WTC11 (cell line): ENCODE results near the gene CCM2. TPM values are rescaled to one million over a fixed set of nuclear protein-coding genes. Genes with fewer than 3 reads are reported as not detected.

Experiments
- ATAC-seq: fragments of 200-7000 bp; cut with Tn5 transposase; 2 replicates; pipeline ENCODE4 v1.10.0; 2021; ENCODE audit warnings: mild to moderate bottlenecking, moderate library complexity
- CTCF ChIA-PET: fragments of 300-600 bp; sonication (Branson Sonifier 250); formaldehyde crosslinking; loops from one replicate; lab custom pipeline; 2021; ENCODE audit warnings: antibody characterized with exemption; lab: Charles Lee
- POLR2A ChIA-PET: fragments of 350-600 bp; sonication (Branson Sonifier 250); formaldehyde crosslinking; loops from one replicate; lab custom pipeline; 2021; ENCODE audit warnings: antibody characterized with exemption; lab: Charles Lee
- DNase-seq: peaks from one replicate; pipeline ENCODE4 v3.0.0; 2021; ENCODE audit warnings: low spot score
- H3K27ac Mint-ChIP-seq: 2 replicates; pipeline ENCODE4 v1.8.0; 2021; ENCODE audit warnings: mixed read lengths
- H3K27me3 Mint-ChIP-seq: 2 replicates; pipeline ENCODE4 v1.8.0; 2021; ENCODE audit warnings: low read depth, mild to moderate bottlenecking, moderate library complexity, mixed read lengths
- H3K36me3 Mint-ChIP-seq: 2 replicates; pipeline ENCODE4 v1.8.0; 2021; ENCODE audit warnings: mixed read lengths
- H3K4me1 Mint-ChIP-seq: 2 replicates; pipeline ENCODE4 v1.8.0; 2022; ENCODE audit warnings: mixed read lengths
- H3K4me3 Mint-ChIP-seq: 2 replicates; pipeline ENCODE4 v1.8.0; 2021; ENCODE audit warnings: mild to moderate bottlenecking, moderate library complexity, mixed read lengths
- H3K9me3 Mint-ChIP-seq: 2 replicates; pipeline ENCODE4 v1.8.0; 2021; ENCODE audit warnings: mixed read lengths
- EMX1 ChIP-seq: fragments of 250-450 bp; sonication (Bioruptor Pico); IDR thresholded peaks from 2 replicates; pipeline ENCODE4 v1.8.0; 2021; ENCODE audit warnings: mild to moderate bottlenecking
- FOXP1 ChIP-seq: sonication (generic); formaldehyde crosslinking; IDR thresholded peaks from 2 replicates; pipeline ENCODE4 v1.8.0; 2022; ENCODE audit warnings: missing genetic modification reagents, mild to moderate bottlenecking, moderate library complexity, borderline replicate concordance
- HMGA2 ChIP-seq: fragments of 250-450 bp; sonication (Bioruptor Pico); IDR thresholded peaks from 2 replicates; pipeline ENCODE4 v1.4.0; 2021; ENCODE audit warnings: mild to moderate bottlenecking, moderate library complexity
- IRF2 ChIP-seq: sonication (generic); formaldehyde crosslinking; IDR thresholded peaks from 2 replicates; pipeline ENCODE4 v1.8.0; 2022; ENCODE audit warnings: low read depth, missing genetic modification reagents, borderline replicate concordance
- JAZF1 ChIP-seq: fragments of 250-450 bp; sonication (Bioruptor Pico); IDR thresholded peaks from 2 replicates; pipeline ENCODE4 v1.9.0; 2021; ENCODE audit warnings: moderate library complexity, mild to moderate bottlenecking, inconsistent platforms
- MXD4 ChIP-seq: fragments of 250-450 bp; sonication (Bioruptor Pico); IDR thresholded peaks from 2 replicates; pipeline ENCODE4 v1.8.0; 2021; ENCODE audit warnings: mild to moderate bottlenecking, moderate library complexity, borderline replicate concordance
- NFYB ChIP-seq: sonication (generic); formaldehyde crosslinking; conservative IDR thresholded peaks from 2 replicates; pipeline ENCODE4 v1.8.0; 2022; ENCODE audit warnings: low read depth, missing genetic modification reagents
- SMAD3 ChIP-seq: sonication (generic); formaldehyde crosslinking; IDR thresholded peaks from 2 replicates; pipeline ENCODE4 v1.8.0; 2022; ENCODE audit warnings: missing genetic modification reagents, mild to moderate bottlenecking, borderline replicate concordance
- SP1 ChIP-seq: sonication (generic); formaldehyde crosslinking; conservative IDR thresholded peaks from 2 replicates; pipeline ENCODE4 v1.8.1; 2022; ENCODE audit warnings: missing genetic modification reagents
- ZMAT4 ChIP-seq: fragments of 250-450 bp; sonication (Bioruptor Pico); IDR thresholded peaks from 2 replicates; pipeline ENCODE4 v1.9.0; 2021; ENCODE audit warnings: mild to moderate bottlenecking
- ZNF416 ChIP-seq: fragments of 250-450 bp; sonication (Bioruptor Pico); IDR thresholded peaks from 2 replicates; pipeline ENCODE4 v1.9.0; 2021; ENCODE audit warnings: mild to moderate bottlenecking, inconsistent platforms
- ZNF671 ChIP-seq: fragments of 250-450 bp; sonication (Bioruptor Pico); IDR thresholded peaks from 2 replicates; pipeline ENCODE4 v1.8.0; 2021; ENCODE audit warnings: mild to moderate bottlenecking
- total RNA-seq: library from RNA; stranded (reverse); gene quantifications from 3 replicates; pipeline ENCODE4 v1.2.3, GENCODE V29; 2021
- TF ChIP-seq, protein P1 (sequence below): sonication (generic); formaldehyde crosslinking; IDR thresholded peaks from 2 replicates; pipeline ENCODE4 v1.8.0; 2022; ENCODE audit warnings: mild to moderate bottlenecking, missing genetic modification reagents
- TF ChIP-seq, protein P2 (sequence below): fragments of 250-450 bp; sonication (Bioruptor Pico); IDR thresholded peaks from 2 replicates; pipeline ENCODE4 v1.9.0; 2021; ENCODE audit warnings: mild to moderate bottlenecking, borderline replicate concordance
- TF ChIP-seq, protein P3 (sequence below): sonication (generic); formaldehyde crosslinking; IDR thresholded peaks from 2 replicates; pipeline ENCODE4 v1.8.0; 2022; ENCODE audit warnings: mild to moderate bottlenecking, missing genetic modification reagents
- TF ChIP-seq, protein P4 (sequence below): sonication (generic); formaldehyde crosslinking; IDR thresholded peaks from 2 replicates; pipeline ENCODE4 v1.8.1; 2023; ENCODE audit warnings: mild to moderate bottlenecking, missing genetic modification reagents
- TF ChIP-seq, protein P5 (sequence below): sonication (generic); formaldehyde crosslinking; IDR thresholded peaks from 2 replicates; pipeline ENCODE4 v1.8.0; 2023; ENCODE audit warnings: mild to moderate bottlenecking, missing genetic modification reagents

Gene CCM2
- total RNA-seq, 1 experiment from 2014 or later = 32.7 TPM

DNA sequence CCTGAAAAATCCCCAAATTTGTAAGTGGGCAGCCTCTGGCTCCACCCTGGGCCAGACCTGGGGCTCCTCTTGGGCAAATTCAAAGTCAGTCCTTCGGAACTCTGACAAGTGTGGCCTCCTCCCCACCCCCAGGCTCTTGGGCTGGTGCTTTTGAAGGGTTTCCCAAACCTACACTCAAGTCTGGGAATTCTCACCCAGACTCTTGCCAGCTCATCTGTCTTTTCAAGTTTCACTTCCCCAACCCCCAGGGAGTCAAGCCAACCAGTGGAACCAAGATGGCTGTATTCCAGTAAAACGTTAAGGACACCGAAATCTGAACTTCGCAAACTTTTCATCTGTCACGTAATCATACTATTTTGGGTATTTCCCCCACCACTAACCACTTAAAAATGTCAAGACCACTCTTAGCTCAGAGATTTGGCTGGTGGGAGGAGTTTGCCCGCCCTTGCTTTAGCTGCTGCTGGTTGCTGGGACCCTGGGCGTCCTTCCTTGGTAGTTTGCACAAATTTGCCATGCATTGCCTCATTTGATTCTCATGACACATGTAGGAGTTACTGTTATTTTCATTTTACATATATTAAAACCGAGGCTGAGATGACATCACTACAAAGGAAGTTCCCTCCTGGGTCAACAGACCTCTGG lies 19.5 kb upstream of the CCM2 start (continued):
- TF ChIP-seq, protein P1, sequence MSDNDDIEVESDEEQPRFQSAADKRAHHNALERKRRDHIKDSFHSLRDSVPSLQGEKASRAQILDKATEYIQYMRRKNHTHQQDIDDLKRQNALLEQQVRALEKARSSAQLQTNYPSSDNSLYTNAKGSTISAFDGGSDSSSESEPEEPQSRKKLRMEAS = no peak
- TF ChIP-seq MXD4 (CRISPR knock-in tag) = no peak
- TF ChIP-seq IRF2 (CRISPR knock-in tag) = no peak
- TF ChIP-seq, all 79 proteins: peak for 0

DNA sequence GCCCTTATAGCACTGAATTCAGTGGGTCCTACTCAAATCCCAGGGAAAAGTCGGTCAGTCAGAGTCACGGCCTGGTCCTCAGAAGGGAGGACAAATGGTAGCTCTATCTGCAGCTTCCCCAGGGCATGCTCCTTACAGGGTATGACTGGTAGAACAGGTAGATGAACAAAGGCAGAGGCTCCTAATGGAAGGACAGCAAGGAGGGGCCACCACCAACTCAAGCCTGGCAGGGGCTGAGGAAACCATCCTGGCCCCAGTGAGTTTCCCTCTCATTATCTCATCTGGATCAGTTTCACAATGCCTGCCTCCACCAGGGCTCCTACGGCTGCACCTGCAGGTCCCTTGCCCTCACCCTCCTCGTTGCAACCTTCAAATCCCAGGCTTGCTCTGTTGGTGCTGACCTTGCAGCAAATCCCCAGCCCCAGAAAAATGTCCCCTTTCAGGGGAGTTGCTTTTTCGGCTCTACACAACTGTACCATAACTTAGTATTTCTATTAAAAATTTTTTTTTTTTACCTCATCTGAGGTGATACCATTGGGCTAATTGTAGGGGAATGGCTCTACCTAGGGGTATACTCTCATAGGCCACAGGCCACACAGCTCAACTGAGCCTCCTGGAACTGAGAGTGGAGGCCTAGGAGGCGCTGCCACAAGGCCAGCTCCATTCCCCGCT lies 18.8 kb upstream of the CCM2 start:
- ChIA-PET CTCF (interaction anchor here (0.7 to 3.9 kb wide), 3 partner anchors 8 to 52 kb away, joined by 3 to 25 read pairs (median 10); partner anchors contain the start of gene CCM2), POLR2A (interaction anchor here (1.2 kb wide), 1 partner anchor 8 kb away, joined by 4 read pairs; no protein-coding TSS in a partner anchor)
- no peak for DNase-seq
- H3K36me3 Mint-ChIP-seq = peaks cover 41% of the 10 kb centered on the region
- TF ChIP-seq ZNF416 (CRISPR knock-in tag) = 0 out of 2 replicates have a peak, but pooled peaks have one; percentile 53
- TF ChIP-seq HMGA2 = no peak
- TF ChIP-seq ZNF671 (CRISPR knock-in tag) = 0 out of 2 replicates have a peak, but pooled peaks have one; percentile 2
- H3K27me3 Mint-ChIP-seq = no peaks in the 10 kb centered on the region; the same call in 1 of the 2 replicates
- no peak overlapping the region for H3K4me3 Mint-ChIP-seq
- H3K9me3 Mint-ChIP-seq = no peaks in the 10 kb centered on the region
- H3K4me1 Mint-ChIP-seq = peaks cover 20% of the 10 kb centered on the region
- peak; percentile 33 for ATAC-seq
- H3K27ac Mint-ChIP-seq = no peak overlapping the region

DNA sequence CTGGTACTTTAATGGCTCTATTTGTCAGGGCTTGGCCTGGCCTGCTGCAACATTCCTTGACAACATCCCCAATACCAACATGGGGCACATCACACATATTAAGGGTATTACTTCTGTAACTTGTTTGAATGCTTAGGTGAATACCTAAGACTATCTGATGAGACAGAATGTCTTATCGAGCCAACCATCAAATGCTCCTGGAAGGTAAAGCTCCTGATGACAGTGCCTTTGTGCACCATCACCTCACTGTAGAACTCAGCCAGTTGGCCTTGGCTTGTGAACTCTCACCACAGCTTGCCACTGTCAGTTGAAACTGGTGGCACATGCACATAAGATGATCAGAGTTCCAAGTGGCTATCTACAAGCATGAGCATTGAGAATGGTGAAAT lies 17.5 kb upstream of the CCM2 start:
- H3K36me3 Mint-ChIP-seq = peaks cover 43% of the 10 kb centered on the region
- H3K4me3 Mint-ChIP-seq = no peak overlapping the region
- no peaks in the 10 kb centered on the region for H3K9me3 Mint-ChIP-seq
- no peaks in the 10 kb centered on the region; the same call in 1 of the 2 replicates for H3K27me3 Mint-ChIP-seq
- no peak for ATAC-seq
- POLR2A ChIA-PET = interaction anchor here (0.7 to 1.3 kb wide), 3 partner anchors 9 to 17 kb away, joined by 3 read pairs; no protein-coding TSS in a partner anchor
- H3K4me1 Mint-ChIP-seq = peaks cover 29% of the 10 kb centered on the region
- DNase-seq = no peak
- TF ChIP-seq, protein P2, sequence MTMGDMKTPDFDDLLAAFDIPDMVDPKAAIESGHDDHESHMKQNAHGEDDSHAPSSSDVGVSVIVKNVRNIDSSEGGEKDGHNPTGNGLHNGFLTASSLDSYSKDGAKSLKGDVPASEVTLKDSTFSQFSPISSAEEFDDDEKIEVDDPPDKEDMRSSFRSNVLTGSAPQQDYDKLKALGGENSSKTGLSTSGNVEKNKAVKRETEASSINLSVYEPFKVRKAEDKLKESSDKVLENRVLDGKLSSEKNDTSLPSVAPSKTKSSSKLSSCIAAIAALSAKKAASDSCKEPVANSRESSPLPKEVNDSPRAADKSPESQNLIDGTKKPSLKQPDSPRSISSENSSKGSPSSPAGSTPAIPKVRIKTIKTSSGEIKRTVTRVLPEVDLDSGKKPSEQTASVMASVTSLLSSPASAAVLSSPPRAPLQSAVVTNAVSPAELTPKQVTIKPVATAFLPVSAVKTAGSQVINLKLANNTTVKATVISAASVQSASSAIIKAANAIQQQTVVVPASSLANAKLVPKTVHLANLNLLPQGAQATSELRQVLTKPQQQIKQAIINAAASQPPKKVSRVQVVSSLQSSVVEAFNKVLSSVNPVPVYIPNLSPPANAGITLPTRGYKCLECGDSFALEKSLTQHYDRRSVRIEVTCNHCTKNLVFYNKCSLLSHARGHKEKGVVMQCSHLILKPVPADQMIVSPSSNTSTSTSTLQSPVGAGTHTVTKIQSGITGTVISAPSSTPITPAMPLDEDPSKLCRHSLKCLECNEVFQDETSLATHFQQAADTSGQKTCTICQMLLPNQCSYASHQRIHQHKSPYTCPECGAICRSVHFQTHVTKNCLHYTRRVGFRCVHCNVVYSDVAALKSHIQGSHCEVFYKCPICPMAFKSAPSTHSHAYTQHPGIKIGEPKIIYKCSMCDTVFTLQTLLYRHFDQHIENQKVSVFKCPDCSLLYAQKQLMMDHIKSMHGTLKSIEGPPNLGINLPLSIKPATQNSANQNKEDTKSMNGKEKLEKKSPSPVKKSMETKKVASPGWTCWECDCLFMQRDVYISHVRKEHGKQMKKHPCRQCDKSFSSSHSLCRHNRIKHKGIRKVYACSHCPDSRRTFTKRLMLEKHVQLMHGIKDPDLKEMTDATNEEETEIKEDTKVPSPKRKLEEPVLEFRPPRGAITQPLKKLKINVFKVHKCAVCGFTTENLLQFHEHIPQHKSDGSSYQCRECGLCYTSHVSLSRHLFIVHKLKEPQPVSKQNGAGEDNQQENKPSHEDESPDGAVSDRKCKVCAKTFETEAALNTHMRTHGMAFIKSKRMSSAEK (CRISPR knock-in tag) = peak; percentile 24; the same call in 1 of the 2 replicates
- TF ChIP-seq, protein P3, sequence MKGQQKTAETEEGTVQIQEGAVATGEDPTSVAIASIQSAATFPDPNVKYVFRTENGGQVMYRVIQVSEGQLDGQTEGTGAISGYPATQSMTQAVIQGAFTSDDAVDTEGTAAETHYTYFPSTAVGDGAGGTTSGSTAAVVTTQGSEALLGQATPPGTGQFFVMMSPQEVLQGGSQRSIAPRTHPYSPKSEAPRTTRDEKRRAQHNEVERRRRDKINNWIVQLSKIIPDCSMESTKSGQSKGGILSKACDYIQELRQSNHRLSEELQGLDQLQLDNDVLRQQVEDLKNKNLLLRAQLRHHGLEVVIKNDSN (CRISPR knock-in tag) = no peak
- CTCF ChIA-PET = interaction anchor here (1.6 to 3.9 kb wide), 3 partner anchors 9 to 154 kb away, joined by 7 to 25 read pairs (median 10); partner anchors contain the start of gene CCM2
- peak overlapping the region; percentile 60 for H3K27ac Mint-ChIP-seq

DNA sequence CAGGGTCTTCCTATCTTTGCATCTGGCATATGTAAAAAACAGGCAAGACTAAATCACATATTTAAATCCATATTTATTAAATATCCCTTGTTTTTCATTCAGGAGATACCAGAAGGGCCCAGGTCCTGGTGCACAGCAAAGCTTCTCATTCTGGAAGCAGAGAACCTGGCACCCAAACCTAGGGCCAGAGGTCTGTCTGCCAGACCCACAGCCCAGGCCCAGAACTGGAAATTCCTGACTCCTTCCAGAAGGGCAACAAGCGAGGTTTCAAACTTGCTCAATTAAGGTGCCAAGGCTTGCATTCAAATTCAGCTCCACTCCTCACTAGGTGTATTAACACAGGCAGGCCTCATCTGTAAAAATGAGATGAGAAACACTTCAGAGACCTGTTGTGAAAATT lies 17.0 kb upstream of the CCM2 start:
- no peaks in the 10 kb centered on the region for H3K9me3 Mint-ChIP-seq
- peaks cover 43% of the 10 kb centered on the region for H3K36me3 Mint-ChIP-seq
- DNase-seq (no peak), ATAC-seq (no peak)
- H3K27ac Mint-ChIP-seq = peak overlapping the region; percentile 60
- ChIA-PET CTCF (interaction anchor here (1.6 to 3.9 kb wide), 3 partner anchors 9 to 153 kb away, joined by 7 to 25 read pairs (median 10); partner anchors contain the start of gene CCM2), POLR2A (interaction anchor here (0.9 to 1.3 kb wide), 2 partner anchors 9 to 10 kb away, joined by 3 read pairs; no protein-coding TSS in a partner anchor)
- H3K27me3 Mint-ChIP-seq = no peaks in the 10 kb centered on the region; the same call in 1 of the 2 replicates
- peaks cover 33% of the 10 kb centered on the region for H3K4me1 Mint-ChIP-seq
- H3K4me3 Mint-ChIP-seq = no peak overlapping the region
- TF ChIP-seq, protein P4, sequence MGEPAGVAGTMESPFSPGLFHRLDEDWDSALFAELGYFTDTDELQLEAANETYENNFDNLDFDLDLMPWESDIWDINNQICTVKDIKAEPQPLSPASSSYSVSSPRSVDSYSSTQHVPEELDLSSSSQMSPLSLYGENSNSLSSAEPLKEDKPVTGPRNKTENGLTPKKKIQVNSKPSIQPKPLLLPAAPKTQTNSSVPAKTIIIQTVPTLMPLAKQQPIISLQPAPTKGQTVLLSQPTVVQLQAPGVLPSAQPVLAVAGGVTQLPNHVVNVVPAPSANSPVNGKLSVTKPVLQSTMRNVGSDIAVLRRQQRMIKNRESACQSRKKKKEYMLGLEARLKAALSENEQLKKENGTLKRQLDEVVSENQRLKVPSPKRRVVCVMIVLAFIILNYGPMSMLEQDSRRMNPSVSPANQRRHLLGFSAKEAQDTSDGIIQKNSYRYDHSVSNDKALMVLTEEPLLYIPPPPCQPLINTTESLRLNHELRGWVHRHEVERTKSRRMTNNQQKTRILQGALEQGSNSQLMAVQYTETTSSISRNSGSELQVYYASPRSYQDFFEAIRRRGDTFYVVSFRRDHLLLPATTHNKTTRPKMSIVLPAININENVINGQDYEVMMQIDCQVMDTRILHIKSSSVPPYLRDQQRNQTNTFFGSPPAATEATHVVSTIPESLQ (CRISPR knock-in tag) = no peak
- TF ChIP-seq ZMAT4 (CRISPR knock-in tag) (no peak), FOXP1 (CRISPR knock-in tag) (no peak), NFYB (CRISPR knock-in tag) (no peak), JAZF1 (CRISPR knock-in tag) (no peak), SMAD3 (no peak), SP1 (CRISPR knock-in tag) (no peak), EMX1 (CRISPR knock-in tag) (no peak)
- TF ChIP-seq, protein P5, sequence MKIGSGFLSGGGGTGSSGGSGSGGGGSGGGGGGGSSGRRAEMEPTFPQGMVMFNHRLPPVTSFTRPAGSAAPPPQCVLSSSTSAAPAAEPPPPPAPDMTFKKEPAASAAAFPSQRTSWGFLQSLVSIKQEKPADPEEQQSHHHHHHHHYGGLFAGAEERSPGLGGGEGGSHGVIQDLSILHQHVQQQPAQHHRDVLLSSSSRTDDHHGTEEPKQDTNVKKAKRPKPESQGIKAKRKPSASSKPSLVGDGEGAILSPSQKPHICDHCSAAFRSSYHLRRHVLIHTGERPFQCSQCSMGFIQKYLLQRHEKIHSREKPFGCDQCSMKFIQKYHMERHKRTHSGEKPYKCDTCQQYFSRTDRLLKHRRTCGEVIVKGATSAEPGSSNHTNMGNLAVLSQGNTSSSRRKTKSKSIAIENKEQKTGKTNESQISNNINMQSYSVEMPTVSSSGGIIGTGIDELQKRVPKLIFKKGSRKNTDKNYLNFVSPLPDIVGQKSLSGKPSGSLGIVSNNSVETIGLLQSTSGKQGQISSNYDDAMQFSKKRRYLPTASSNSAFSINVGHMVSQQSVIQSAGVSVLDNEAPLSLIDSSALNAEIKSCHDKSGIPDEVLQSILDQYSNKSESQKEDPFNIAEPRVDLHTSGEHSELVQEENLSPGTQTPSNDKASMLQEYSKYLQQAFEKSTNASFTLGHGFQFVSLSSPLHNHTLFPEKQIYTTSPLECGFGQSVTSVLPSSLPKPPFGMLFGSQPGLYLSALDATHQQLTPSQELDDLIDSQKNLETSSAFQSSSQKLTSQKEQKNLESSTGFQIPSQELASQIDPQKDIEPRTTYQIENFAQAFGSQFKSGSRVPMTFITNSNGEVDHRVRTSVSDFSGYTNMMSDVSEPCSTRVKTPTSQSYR (CRISPR knock-in tag) = no peak
